Iris pigment epithelial cell (primary cell): ENCODE data around the gene CHST1.

Experiments used
- DNase-seq: peaks from one replicate; pipeline ENCODE4 v3.0.0-alpha.2; 2011; ENCODE audit warnings: low read depth

The CHST1 gene

GRCh38 chr11:45674481-45675190 is 9.2 kb upstream of the CHST1 start:
- DNase-seq = no peak

- DNase-seq = no peak
These were observed 8.0 kb upstream of the CHST1 start for GRCh38 chr11:45673441-45673840.

- DNase-seq = no peak
These were observed 7.2 kb upstream of the CHST1 start for GRCh38 chr11:45672593-45672992.

GRCh38 chr11:45671246-45672171 is 6.1 kb upstream of the CHST1 start:
- no peak for DNase-seq

- no peak for DNase-seq
These were observed 5.1 kb upstream of the CHST1 start for GRCh38 chr11:45670386-45671135.

- DNase-seq = no peak
These were observed 4.5 kb upstream of the CHST1 start for GRCh38 chr11:45669956-45670355.

- no peak for DNase-seq
These were observed 3.7 kb upstream of the CHST1 start for GRCh38 chr11:45669146-45669545.

GRCh38 chr11:45667929-45668680 is 2.7 kb upstream of the CHST1 start:
- DNase-seq = no peak

DNA sequence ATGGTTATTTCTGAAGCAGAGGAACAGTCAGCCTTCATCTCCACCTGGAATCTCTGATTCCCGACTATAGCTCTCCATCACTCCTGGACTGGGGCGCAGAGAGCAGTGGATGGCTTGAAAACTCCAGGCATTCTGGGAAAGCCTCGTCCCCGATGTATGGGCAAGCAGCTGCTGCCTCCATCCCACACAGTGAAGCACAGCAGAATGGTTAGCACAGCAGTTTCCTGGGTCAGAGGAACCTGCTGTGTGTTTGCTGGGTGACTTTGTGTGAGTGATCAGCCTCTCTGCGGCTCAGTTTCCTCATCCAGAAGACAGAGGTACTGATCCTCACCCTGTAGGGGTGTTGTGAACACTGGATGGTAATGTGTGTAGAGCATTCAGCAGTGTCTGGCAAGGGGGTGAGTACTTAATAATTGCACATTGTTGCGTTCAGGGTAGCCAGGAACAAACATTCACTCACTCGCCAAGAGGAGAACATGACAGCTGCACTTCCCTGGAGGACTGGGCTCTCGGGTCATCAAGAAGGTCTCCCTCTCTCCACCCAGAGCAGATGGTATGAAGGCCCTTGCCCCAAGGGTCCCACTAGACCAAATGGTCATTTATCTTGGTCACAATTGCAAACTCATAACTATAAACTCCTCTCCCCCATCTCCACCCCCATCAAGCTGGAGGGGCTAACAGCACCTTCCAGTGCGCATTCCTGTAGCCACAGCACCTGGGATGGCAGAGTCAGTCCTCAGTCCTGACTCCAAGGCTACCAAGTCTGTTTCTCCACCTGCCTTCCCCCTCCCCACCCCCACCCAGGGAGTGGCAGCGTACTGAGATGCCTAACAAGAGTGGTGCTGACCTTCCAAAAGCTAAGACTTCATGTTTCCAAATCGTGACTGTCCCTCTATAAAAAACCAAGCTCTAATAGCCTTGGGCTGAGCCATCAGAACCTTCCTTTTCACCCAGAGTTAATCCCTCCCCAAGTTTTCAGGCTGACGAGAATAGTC is 1.5 kb upstream of the CHST1 start:
- no peak for DNase-seq

- peak; percentile 25 for DNase-seq
These were observed 668 bp upstream of the CHST1 start for GRCh38 chr11:45665933-45666647.

DNA sequence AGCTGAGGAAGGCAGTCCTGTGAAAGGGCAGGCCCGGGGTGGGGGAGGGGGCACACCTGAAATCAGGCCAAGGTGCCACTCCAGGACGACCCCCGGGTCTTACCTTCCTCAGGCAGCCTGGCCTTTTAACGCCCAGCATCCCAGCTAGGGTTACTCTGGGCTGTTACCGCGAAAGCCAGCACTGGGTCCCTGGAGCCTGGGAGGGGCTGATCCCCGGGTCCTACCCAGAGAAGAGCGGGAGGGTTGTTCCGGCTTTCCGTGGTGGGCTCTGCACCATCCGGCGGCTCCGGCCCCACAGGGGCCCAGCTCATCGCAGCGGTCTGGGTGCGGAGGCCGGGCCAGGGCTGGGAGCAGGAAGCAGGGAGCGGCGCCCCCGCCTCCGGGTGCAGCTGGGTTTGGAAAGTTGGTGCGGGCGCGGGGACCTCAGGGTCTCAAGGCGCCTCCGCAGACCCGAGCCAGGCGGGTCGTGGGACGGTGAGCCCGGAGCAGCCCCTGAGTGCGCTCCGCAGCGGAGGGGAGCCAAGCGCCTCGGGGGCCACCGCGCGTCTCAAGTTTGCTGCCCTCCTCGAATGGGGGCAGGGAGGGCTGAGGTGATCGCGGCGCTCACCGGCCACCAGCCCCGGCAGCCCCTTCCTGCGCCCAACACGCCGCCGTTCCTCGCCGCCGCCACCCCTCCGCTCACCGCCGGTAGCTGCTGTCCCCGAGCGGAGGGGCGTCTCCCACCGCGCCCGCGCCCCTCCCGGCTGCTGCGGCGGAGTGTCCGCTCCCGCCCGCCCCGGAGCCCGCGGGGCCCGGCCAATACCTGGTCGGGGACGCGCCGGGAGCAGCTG is 831 bp downstream of the CHST1 start:
- no peak for DNase-seq

- DNase-seq = no peak
These were observed 1.7 kb downstream of the CHST1 start for GRCh38 chr11:45663486-45664375.

DNA sequence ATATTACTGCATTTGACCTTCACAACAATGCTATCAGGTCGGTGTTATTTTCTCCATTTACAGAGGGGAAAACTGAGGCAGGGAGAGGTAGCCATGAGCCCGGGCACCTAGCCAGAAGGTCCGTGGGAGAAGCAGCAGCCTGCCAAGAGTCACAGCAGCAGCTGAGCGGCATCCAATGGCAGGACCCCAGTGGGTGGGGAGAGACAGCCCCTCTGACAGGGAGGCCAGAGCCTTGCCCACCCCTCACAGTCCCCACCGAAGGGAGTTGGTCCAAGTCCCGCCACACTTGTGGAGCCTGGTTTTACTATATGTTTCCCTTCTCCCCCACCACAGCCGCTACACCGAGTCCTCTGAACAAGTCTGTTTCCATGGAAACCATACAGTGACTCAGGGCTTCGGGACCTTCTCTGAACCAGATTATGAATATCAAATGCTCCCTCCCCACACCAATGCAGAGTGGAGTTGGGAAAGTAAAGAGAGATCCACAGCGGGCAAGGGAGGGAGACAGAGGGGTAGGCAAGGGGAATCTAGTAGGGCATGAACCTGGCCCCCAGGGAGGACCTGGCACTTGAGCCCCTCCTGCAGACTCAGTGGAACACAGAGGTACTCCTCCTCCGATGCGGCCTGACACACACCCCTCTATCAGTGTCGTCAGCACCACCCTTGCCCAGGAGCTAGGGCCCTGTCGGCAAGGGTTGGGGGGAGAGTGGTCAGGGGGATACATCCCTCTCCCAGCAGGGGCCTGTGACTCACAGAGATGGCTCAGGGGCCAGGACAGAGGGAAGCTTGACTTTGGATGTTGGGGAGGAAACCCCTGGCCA is 2.5 kb downstream of the CHST1 start:
- peak; percentile 94 for DNase-seq

GRCh38 chr11:45662096-45662664 is 3.2 kb downstream of the CHST1 start:
- DNase-seq = no peak

- DNase-seq = no peak
These were observed 3.9 kb downstream of the CHST1 start for GRCh38 chr11:45661439-45662055.

GRCh38 chr11:45660729-45661438 is 4.5 kb downstream of the CHST1 start:
- DNase-seq = no peak
